Lower leg skin (tissue), 4 donors: Measurements from ENCODE around the gene NPR2. TPM values are rescaled to one million over a fixed set of nuclear protein-coding genes. Genes with fewer than 3 reads are reported as not detected.

Source experiments
- DNase-seq, 2 donors: peaks; one replicate each; pipeline ENCODE4 v3.0.0-alpha.2; 2019; ENCODE audit warnings: low spot score in 2 of 2
- H3K4me3 ChIP-seq: fragments of 200-600 bp; sonication (generic); 2 replicates; pipeline ENCODE4 v1.5.1; 2017; ENCODE audit warnings: mild to moderate bottlenecking, low read depth; ENCODE audit not compliant: poor library complexity, severe bottlenecking
- POLR2A ChIP-seq, 2 donors: fragments of 450-650 bp; IDR thresholded peaks; one replicate each; pipeline ENCODE4 v1.6.1; 2016 to 2017; ENCODE audit warnings: antibody characterized with exemption in 2 of 2, mild to moderate bottlenecking in 1 of 2, moderate library complexity in 1 of 2
- WGBS, 2 donors: methylation state at CpG; one replicate each; pipeline ENCODE4 v1.1.5; 2018; 5-methylcytosine and 5-hydroxymethylcytosine counted together
- intact Hi-C: fragments of 100-400 bp; cut with DNase I; formaldehyde crosslinking; loops from one replicate; pipeline ENCODE4 v1.15.0; 2023; ENCODE audit warnings: low total_unique reads
- total RNA-seq, 4 donors: library from RNA; depleted of rRNA; stranded (reverse); fragments of >200 nt; gene quantifications; one replicate each; pipeline ENCODE4 v1.1.0, GENCODE V29; 2016
- TF ChIP-seq, protein P1 (sequence below), 3 donors: fragments of 450-650 bp; IDR thresholded peaks; one replicate each; pipeline ENCODE4 v1.5.1; 2016; ENCODE audit warnings: antibody characterized with exemption in 3 of 3, mild to moderate bottlenecking in 3 of 3, moderate library complexity in 2 of 3

NPR2 gene
- total RNA-seq, 4 donors from 2014 or later, result 12.2 to 20.4 (median 18.8) TPM

DNA sequence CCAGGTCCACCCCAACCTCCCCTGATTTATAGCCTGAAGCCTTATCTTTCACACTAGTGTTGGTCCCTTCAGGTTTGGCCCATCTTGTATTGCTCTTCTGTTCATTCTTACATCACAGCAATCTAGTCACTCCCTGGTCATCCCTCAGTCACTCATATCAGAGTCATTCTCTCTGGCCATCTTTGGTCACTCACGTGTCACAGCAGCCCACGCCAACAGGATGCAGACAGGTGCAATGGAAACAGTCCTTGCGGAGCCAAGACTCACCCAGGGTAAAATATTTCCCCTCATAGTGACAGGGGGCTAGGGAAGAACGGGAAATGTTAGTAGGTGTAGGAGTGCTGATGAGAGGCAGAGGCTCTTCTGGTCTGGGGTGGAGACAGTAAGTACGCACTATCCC is 37.9 kb upstream of the NPR2 start:
- H3K4me3 ChIP-seq, result no peak overlapping the region
- DNase-seq, result no peak
- intact Hi-C loops, result no loop called here
- TF ChIP-seq POLR2A (IDR thresholded peaks at IDR 0.05), result no peak
- TF ChIP-seq, protein P1, sequence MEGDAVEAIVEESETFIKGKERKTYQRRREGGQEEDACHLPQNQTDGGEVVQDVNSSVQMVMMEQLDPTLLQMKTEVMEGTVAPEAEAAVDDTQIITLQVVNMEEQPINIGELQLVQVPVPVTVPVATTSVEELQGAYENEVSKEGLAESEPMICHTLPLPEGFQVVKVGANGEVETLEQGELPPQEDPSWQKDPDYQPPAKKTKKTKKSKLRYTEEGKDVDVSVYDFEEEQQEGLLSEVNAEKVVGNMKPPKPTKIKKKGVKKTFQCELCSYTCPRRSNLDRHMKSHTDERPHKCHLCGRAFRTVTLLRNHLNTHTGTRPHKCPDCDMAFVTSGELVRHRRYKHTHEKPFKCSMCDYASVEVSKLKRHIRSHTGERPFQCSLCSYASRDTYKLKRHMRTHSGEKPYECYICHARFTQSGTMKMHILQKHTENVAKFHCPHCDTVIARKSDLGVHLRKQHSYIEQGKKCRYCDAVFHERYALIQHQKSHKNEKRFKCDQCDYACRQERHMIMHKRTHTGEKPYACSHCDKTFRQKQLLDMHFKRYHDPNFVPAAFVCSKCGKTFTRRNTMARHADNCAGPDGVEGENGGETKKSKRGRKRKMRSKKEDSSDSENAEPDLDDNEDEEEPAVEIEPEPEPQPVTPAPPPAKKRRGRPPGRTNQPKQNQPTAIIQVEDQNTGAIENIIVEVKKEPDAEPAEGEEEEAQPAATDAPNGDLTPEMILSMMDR (IDR thresholded peaks at IDR 0.05), result no peak
- WGBS, 2 donors, result 80 to 92% methylated on average over 5 of the region's 5 CpGs

DNA sequence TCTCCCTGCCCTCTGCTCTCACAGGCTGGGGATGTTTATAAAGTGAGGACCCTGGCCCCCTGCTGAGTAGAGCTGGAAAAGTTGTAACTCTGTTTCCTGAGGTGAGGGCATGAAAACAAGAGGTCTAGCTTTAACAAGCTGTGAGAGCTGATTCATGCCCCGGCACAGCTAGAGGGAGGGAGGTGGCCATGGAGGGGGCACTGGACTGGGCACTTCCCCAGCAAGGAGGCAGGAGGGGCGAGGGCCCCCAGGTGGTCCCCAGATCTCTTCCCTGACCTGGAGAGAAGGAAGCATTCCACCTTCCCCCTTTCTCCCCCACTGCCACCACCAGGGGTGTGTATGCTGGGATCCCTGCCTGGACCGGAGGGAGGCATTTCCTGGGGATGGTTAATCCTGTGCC is 37.1 kb upstream of the NPR2 start, which contains the start of gene MSMP:
TSS of gene MSMP (minus strand) at position 13 of the 400 bp plus-strand sequence. CDS start 147 bp downstream, outside the sequence.
- H3K4me3 ChIP-seq, result no peak within 1 kb of the TSS
- 45 to 55% methylated on average over 3 of the region's 3 CpGs for WGBS, 2 donors
- TF ChIP-seq POLR2A (IDR thresholded peaks at IDR 0.05), result no peak
- TF ChIP-seq, protein P1 (IDR thresholded peaks at IDR 0.05), result no peak
- intact Hi-C loops, result no loop called here
- no peak for DNase-seq

DNA sequence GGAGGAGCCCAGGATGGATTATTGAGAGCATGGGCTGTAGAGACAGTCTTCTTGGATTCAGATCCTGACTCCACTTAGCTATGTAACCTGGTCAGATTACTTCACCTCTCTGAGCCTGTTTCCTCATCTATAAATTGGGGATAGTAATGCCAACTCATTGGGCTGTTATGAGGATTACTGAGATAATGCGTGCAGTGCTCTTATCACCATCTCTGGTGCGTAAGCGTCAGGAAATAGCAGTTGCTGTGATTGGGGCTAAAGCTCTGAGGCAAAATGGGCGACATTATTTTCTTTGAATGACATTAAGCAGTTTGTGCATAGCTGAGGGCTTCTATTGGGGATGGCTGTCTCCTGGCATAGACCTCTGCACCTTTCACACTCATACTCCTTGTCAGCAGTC is 36.3 kb upstream of the NPR2 start:
- WGBS, 2 donors, result 89 to 90% methylated on average over 4 of the region's 4 CpGs
- intact Hi-C loops, result no loop called here
- TF ChIP-seq POLR2A (IDR thresholded peaks at IDR 0.05), result no peak
- TF ChIP-seq, protein P1 (IDR thresholded peaks at IDR 0.05), result no peak
- no peak overlapping the region for H3K4me3 ChIP-seq
- DNase-seq, result no peak

DNA sequence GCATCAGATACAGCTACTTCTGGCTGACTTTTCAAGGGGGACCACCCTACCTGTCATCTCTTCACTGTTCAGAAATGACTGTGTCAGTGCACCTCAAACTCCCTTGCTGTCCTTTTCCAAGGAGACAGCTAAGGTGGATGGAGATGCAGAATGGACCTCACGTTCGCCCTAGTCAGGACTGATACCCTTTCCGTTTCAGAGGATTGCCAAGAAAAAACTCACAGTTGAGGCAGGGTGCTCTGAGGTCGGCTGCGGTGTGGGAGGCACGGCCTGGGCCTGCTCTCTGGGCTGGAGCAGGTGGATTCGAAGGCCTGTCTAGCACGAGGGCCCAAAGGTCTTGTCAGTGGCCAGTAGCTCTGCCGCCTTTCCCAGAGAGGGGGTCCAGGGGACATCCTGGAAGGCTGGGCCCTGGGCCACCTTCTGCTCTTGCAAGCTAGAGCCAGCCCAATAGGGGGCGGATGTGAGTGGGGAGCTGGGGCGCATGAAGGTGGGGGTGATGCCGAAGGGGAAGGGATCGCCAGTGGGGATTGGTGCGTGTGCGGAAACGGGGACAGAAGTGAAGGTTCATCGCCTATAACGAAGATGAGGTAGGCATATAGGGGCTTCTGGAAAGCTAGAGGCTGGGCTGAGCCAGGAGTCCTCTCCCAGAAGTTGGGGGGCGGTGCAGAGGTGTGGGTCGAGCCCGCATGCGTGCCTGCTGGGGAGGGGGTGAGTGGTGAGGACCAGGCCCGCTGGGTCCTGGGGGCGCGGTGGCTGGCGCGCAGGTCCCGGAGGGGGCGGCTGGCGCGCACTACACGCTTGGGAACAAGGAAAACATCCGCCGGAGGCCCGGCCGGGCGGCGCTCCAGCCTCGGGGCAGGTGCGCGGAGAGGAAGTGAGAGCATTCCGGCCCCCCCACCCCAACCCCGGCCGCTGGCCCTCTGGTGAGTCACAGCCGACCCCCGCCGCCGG is 34.8 kb upstream of the NPR2 start:
- intact Hi-C loops, result no loop called here
- peak overlapping the region; percentile 35 for H3K4me3 ChIP-seq
- WGBS, 2 donors, result 19 to 20% methylated on average over 27 to 30 of the region's 48 CpGs
- DNase-seq, result peak in 1 of 2 donors; percentile 91
- TF ChIP-seq POLR2A (IDR thresholded peaks at IDR 0.05), result no peak
- TF ChIP-seq, protein P1 (IDR thresholded peaks at IDR 0.05), result no peak

DNA sequence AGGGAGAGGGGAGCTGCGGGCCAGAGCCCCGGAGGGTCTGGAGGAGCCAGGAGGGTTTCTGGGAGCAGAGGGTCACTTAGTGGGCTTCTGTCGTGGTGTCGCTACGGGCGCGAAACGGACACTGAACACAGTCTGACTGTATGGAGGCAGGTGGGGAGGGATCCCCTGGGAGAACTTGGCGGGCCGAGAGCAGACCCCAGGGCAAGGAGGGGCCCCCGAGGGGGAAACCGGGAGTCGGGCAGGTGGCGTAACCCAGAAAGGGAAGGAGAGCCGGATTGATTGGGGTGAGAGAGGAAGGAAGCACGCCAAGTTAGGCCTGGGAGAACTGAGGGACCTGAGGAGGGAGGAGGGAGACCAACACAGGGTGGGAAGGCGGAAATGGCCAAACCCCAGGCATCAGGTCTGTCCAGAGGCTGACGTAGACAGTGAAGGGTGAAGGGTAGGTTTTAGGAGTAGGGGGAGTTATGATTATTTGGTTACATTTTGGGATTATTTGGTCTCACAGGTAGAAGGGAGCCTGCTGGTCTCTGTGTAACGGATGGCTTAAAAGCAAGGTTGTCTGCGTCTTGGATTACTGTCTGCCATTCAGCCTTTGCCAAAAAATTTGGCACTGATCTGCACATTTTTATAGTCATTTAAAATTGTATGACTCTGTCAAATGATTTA is 34.0 kb upstream of the NPR2 start:
- no peak for DNase-seq
- intact Hi-C loops, result no loop called here
- H3K4me3 ChIP-seq, result peak overlapping the region; percentile 35
- TF ChIP-seq, protein P1 (IDR thresholded peaks at IDR 0.05), result no peak
- TF ChIP-seq POLR2A (IDR thresholded peaks at IDR 0.05), result no peak
- 5 to 9% methylated on average over 18 to 20 of the region's 20 CpGs for WGBS, 2 donors
